Measurements from ENCODE around the gene CEP97.
"Not testable (repeated sequence)": the region's sequence is repeated elsewhere in the genome, so short reads cannot be mapped to it uniquely, and the experiment has no call there.

CEP97 gene, protein sequence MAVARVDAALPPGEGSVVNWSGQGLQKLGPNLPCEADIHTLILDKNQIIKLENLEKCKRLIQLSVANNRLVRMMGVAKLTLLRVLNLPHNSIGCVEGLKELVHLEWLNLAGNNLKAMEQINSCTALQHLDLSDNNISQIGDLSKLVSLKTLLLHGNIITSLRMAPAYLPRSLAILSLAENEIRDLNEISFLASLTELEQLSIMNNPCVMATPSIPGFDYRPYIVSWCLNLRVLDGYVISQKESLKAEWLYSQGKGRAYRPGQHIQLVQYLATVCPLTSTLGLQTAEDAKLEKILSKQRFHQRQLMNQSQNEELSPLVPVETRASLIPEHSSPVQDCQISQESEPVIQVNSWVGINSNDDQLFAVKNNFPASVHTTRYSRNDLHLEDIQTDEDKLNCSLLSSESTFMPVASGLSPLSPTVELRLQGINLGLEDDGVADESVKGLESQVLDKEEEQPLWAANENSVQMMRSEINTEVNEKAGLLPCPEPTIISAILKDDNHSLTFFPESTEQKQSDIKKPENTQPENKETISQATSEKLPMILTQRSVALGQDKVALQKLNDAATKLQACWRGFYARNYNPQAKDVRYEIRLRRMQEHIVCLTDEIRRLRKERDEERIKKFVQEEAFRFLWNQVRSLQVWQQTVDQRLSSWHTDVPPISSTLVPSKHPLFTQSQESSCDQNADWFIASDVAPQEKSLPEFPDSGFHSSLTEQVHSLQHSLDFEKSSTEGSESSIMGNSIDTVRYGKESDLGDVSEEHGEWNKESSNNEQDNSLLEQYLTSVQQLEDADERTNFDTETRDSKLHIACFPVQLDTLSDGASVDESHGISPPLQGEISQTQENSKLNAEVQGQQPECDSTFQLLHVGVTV

GRCh38 chr3:101724329-101725193, at the start of gene CEP97:
TSS of gene CEP97 (plus strand) at chr3:101724614. CDS start at chr3:101724677, 63 bp downstream.
- FAIRE-seq, result peak; percentile 84

DNA sequence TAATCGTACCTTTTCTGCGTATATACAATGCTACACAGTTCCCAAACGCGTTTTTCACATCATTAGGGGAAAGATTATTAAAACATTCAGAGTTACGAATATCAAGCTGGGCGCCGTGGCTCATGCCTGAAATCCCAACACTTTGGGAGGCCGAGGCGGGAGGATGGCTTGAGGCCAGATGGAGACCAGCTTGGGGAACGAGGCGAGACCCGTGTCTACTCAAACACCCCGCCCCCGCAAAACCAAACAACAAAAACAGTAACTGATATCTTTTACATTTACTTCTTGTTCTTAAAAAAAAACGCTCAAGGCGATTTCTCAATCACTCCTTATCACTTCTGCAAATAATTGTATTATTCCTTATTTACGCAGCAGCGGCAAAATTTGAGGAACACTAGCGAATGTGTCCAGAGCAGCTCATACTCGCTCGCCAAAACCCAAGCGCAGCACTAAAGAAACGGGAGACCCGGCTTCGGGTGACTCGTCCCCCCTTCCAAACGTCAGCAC, 48.7 kb upstream of the CEP97 start:
- no peak for FAIRE-seq

- no peak for FAIRE-seq
Measured at GRCh38 chr3:101676216-101676764, 48.1 kb upstream of the CEP97 start.

DNA sequence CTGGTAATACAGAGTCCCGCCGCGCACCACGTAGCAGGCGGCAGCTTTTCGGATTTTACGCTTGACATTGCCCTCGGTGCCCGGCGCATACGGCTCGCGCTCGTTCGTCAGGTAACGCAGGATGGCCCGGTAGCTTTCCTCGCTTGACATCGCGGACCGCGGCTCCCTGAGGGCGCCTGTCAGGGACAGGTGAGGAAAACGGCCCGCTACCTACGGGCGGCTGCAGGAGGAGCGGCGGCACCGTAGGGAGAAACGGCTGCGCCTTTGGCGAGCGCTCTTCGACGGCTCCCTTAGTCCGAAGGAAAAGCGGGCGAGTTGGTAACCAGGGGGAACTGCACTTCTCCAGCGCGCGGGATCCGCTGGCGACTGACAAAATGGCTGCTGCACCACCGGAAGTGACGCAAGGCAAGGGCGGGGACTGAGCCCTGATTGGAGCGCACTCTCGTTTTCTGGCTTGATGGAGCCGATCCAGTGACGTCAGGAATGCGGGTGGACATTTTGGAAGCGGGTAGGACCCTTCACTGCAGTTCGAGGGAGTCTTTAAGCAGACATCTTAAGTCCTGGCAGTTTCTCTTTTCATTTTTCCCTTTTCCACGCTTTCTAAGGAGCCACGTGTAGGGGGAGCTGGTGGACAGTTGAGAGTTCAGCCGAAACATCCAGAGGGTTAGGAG, 47.5 kb upstream of the CEP97 start, which contains the start of gene ZBTB11:
Gene ZBTB11, minus strand, starts transcription at position 368 of the 671 bp plus-strand sequence. Its CDS starts 218 bp downstream, at position 150.
- FAIRE-seq, result peak; percentile 99

GRCh38 chr3:101677436-101678286, 46.8 kb upstream of the CEP97 start:
- FAIRE-seq, result no peak

DNA sequence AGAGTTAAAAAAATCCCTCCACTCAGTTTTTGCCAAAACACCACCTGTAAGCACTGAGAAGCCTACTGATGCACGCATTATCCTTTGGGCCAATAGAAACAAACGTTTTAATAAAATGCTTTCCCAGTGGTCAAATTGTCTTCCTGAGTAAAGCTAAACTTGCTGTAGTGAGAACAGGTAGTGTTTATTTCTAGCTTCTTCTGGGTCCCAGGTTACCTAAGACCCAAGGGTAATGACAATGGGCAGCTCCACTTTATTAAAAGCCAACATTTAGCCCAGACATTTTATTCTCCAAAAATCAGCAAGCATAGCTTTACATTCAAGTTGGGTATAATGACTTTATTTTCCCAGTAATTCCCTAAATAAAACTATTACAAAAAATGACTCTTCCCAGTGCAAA, 45.6 kb upstream of the CEP97 start:
- FAIRE-seq, result not testable (repeated sequence)

GRCh38 chr3:101680466-101680865, 43.9 kb upstream of the CEP97 start:
- FAIRE-seq, result no peak

GRCh38 chr3:101685050-101685400, 39.4 kb upstream of the CEP97 start:
- FAIRE-seq, result no peak

DNA sequence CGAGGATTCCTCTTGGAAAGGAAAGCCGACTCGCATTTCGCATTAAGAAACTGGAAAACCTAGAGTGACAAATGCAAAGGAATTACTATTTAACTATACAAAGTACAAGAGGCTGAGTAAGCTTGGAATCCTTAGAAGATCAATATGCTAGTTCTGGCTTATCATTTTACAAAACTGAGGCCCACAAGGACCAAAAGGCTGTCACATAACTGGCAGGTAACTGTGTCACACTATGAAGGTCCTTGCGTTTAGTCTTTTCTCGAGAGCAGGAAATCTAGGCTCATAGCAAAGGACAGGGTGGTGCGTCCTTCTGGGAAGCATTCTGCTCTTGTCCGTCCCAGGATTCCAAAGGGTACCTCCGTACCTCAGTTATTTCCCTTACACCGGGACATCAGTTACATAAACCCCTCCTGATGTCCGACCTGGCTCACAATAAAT, 38.5 kb upstream of the CEP97 start:
- FAIRE-seq, result no peak

GRCh38 chr3:101687142-101687931, 37.1 kb upstream of the CEP97 start:
- FAIRE-seq, result no peak

DNA sequence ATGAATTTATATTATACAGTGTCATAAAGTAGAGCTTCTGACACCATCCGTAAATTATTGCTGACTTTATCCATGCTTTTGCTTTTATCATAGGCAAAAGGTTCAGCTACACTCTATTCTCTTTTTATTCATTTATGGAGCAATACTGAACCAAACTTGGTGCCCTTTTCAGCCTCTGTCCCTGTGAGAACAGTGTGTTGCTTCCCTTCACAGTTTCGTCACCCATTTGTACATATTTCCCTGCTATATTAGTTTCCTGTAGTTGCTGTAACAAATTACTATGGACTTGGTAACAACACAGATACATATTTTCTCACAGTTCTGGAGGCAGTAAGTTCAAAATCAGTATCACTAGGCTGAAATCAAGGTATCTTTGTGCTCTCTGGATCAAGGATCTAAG, 35.1 kb upstream of the CEP97 start:
- FAIRE-seq, result no peak

DNA sequence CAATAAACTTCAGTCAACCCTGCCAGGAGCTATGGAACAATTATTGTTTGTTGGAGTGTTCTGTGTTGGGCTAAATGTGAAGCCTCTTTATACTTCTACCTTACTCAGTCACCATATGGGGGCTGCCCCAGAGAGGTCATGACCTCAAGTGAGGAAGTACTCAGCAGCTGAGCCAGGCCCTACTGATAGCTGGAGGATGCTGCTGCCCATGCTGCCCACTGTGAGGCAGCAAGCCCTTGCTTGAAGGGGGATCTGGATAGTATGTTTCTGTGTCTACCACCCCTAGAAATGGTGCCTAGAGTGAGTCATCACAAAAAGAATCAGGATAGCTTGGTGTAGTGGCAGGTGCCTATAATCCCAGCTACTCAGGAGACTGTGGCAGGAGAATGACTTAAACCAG, 33.4 kb upstream of the CEP97 start:
- no peak for FAIRE-seq

- not testable (repeated sequence) for FAIRE-seq
Measured at GRCh38 chr3:101691685-101692671, 32.4 kb upstream of the CEP97 start.

- FAIRE-seq, result not testable (repeated sequence)
Measured at GRCh38 chr3:101693540-101693939, 30.9 kb upstream of the CEP97 start.

GRCh38 chr3:101694836-101695235, 29.6 kb upstream of the CEP97 start:
- not testable (repeated sequence) for FAIRE-seq

- FAIRE-seq, result no peak
Measured at GRCh38 chr3:101695779-101696372, 28.5 kb upstream of the CEP97 start.

DNA sequence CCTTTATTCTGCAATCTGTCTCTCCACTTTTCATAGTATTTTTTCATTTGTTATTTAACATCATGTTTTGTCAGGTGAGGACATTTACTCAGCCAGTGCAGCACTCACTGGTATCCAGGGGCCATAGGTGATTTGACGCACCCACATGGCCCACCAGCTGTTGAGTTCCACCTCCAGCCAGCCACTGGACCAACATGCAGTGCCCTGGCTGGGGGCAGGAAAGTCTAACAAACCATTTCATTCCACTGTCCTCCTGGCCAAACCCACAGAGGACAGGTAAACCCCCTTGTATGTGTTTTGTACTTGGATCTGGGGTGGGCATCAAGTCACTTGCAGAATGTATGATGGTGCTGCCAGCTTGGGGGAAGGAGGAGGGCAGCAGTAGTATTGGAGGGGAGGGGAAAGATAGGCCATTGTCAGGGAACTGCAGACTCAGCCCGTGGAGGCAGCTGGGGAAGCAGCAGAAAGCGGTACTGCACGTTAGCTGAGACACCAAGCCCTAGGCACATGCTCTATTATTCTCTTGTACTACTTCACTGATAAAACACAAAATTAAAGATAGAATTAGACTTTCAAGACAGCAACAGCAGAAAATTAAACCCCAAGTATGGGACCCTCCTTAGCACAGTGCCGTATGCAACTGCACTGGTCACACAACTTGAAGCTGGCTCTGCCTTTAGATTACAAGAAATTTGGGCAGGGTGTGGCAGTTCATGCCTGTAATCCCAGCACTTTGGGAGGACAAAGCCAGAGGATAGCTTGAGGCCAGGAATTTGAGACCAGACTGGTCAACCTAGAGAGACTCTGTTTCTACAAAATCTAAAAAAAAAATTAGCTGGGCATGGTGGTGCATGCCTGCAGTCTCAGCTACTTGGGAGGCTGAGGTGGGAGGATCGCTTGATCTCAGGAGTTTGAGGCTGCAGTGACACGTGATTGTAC, 22.4 kb upstream of the CEP97 start:
- FAIRE-seq, result no peak
